ENCODE results near the gene SPANXB1.
"Not testable (repeated sequence)": the region's sequence is repeated elsewhere in the genome, so short reads cannot be mapped to it uniquely, and the experiment has no call there.

The SPANXB1 gene, protein sequence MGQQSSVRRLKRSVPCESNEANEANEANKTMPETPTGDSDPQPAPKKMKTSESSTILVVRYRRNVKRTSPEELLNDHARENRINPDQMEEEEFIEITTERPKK

DNA sequence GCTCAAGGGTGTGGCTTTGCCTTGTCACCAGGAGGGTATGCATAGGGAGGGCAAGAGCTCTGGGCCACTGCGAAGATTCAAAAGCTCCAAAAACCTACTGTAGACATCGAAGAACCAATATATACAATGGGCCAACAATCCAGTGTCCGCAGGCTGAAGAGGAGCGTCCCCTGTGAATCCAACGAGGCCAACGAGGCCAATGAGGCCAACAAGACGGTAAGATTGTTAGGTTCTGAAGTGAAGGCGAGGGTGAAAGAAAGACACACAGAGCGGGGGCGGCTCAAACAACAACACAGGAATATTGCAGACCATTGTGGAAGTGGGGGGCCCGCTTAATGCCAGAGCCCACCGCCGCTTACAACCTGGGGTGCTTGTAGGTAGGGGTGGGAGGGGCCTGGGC is at the start of gene SPANXB1:
SPANXB1 (plus strand) TSS at position 27 of the 400 bp plus-strand sequence; CDS start at position 127, 100 bp downstream.
- not testable (repeated sequence) for FAIRE-seq

DNA sequence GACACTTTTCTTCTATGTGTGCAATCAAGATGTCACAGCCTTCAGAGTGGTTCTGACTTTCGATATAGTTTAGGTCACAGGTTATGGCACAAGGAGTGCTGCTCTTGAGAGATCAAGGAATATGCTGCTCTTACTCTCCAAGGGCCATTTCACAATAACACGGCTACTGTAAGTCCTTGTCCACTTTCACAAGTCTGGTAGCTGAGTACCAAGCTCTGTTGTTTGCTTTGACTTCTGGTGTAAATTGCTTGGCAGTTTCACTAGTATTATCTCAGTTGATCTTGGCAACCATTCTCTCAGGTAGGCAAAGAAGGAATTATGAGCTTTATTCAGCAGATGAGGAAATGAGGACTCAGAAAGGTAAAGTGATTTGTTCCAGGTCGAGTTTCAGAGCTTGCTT is 35.4 kb upstream of the SPANXB1 start:
- FAIRE-seq: no peak

- FAIRE-seq: no peak
These were observed 31.1 kb upstream of the SPANXB1 start for GRCh38 chrX:140971099-140971795.

- no peak for FAIRE-seq
These were observed 26.9 kb upstream of the SPANXB1 start for GRCh38 chrX:140975472-140975871.

DNA sequence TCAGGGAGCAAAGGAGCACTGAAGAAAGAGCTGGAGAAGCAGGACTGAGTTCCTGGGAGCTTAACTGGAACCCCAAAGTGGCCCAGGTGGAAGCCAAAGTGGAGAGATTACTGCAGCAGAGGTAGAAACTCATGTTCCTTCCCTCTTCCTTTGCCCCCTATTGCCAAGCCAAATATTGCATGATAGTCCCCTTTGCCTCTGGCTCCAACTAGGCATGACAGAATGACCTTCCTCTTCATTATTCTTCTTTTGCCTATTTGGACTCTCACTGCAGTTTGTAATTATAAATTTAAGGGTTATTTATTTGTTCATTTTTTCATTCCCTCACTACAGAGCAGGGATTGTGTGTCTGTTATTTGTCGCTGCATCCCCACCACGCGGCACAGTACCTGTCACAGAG is 22.1 kb upstream of the SPANXB1 start:
- no peak for FAIRE-seq

DNA sequence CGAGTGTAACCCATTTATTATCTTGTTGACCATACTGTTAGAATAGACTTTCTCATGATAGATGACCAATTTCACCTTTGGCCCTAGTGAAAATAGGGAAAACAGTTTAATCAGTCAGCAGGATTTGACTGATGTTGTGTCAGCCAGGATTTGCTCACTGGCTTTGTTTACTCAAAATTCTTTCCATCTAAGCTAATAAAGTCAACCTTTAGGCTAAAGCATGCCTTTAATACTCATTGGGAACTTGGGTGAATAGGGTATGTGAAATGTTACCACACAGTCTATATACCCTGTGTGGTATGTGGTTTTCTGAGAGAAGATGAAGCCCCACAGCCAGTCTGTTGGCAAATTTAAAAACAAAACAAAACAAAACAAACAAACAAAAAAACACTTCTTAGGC is 18.7 kb upstream of the SPANXB1 start:
- FAIRE-seq: no peak

GRCh38 chrX:141005243-141005642 is 2.8 kb downstream of the SPANXB1 start:
- not testable (repeated sequence) for FAIRE-seq

DNA sequence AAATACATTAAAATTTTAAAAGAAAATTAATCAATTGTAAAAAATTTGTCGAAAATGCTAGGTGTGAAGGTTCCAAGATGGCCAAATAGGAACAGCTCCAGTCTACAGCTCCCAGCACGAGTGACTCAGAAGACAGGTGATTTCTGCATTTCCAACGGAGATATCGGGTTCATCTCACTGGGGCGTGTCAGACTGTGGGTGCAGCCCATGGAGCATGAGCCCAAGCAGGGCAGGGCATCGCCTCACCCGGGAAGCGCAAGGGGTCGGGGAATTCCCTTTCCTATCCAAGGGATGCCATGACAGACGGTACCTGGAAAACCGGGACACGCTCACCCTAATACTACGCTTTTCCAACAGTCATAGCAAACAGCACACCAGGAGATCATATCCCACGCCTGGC is 41.9 kb downstream of the SPANXB1 start:
- not testable (repeated sequence) for FAIRE-seq

GRCh38 chrX:141049878-141050277 is 47.5 kb downstream of the SPANXB1 start:
- not testable (repeated sequence) for FAIRE-seq

DNA sequence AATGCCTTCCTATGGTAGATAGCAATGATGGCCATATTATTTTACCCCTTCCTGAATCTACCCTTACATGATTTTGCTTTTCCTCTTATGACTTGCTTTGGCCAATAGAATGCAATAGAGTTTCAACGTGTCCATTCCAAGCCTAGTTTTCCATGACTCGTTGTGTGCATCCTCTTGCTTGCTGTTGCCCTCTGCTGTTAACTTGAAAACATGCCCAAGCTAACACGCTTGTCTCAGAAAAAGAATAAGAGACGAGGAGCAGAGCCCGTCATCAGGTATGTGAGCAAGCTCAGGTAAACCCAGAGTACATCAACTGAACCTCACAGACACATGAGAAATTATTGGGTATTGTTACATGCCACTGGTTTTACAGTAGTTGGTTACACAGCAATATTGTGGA is 49.7 kb downstream of the SPANXB1 start:
- FAIRE-seq: not testable (repeated sequence)
